NCI-H2107 (cell line): Measurements from ENCODE around the gene UCMA.

Experiments used
- DNase-seq: peaks from one replicate; lab custom pipeline; 2025; lab: John Stamatoyannopoulos, UW

UCMA gene

DNA sequence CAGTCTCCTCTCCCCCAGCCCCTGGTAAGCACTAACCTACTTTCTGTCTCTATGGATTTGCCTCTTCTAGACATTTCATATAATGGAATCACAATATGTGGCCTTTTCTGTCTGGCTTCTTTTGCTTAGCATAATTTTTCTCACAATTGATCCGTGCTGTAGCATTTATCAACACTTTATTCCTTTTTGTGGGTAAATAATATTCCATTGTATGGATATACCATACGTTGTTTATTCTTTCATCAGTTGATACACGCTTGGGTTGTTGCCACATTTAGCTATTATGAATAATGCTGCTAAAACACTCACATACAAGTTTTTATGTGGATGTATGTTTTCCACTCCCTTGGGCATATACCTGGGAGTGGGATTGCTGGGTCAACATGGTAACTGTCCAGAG lies 47.0 kb downstream of the UCMA start:
- DNase-seq = no peak

GRCh38 chr10:13184730-13185514 lies 49.3 kb downstream of the UCMA start:
- DNase-seq = peak; percentile 19

GRCh38 chr10:13184276-13184675 lies 49.9 kb downstream of the UCMA start:
- no peak for DNase-seq

GRCh38 chr10:13183625-13184024 lies 50.5 kb downstream of the UCMA start:
- DNase-seq = no peak

GRCh38 chr10:13182424-13182823 lies 51.8 kb downstream of the UCMA start:
- DNase-seq = no peak

DNA sequence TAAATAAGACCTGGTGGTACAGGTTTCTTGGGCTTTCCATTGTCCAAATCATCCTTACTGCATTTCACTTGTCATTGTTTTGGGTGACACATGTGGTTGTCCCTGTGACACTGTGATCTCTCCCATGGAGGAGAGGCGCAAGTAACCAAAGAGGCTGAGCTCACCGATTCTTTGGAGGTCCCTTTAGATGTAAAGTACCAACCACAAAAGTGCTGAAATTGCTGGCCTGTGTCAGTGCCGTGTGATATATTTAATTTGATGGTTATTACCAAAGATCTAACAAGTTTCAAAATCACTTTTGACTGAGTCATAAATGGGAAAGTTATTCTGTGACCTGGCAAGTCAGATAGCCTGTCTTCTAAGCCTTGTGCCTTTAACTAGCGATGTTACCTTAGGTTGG lies 53.4 kb downstream of the UCMA start:
- DNase-seq = no peak

- no peak for DNase-seq
Measured at GRCh38 chr10:13173616-13174015, 60.6 kb downstream of the UCMA start.
